Ectodermal cell (in vitro differentiated cells): ENCODE results near the gene CYP2W1.

Source experiments
- H3K27ac ChIP-seq: 2 replicates; pipeline ENCODE4 v1.7.0; 2013; ENCODE audit warnings: mild to moderate bottlenecking, low read depth, low read length; ENCODE audit not compliant: insufficient read depth, poor library complexity, severe bottlenecking
- H3K27me3 ChIP-seq: 2 replicates; pipeline ENCODE4 v1.7.0; 2013; ENCODE audit warnings: mild to moderate bottlenecking, low read length; ENCODE audit not compliant: insufficient read depth, control insufficient read depth, poor library complexity, severe bottlenecking
- H3K36me3 ChIP-seq: one replicate; pipeline ENCODE4 v1.7.0; 2013; ENCODE audit warnings: low read length; ENCODE audit not compliant: control insufficient read depth, insufficient read depth
- H3K4me1 ChIP-seq: one replicate; pipeline ENCODE4 v1.7.0; 2013; ENCODE audit warnings: low read length; ENCODE audit not compliant: control insufficient read depth, insufficient read depth
- H3K4me3 ChIP-seq: 2 replicates; pipeline ENCODE4 v1.7.0; 2013; ENCODE audit warnings: low read depth, low read length, control low read depth; ENCODE audit not compliant: insufficient read depth
- H3K9me3 ChIP-seq: 2 replicates; pipeline ENCODE4 v1.7.0; 2013; ENCODE audit warnings: mild to moderate bottlenecking, low read length, moderate library complexity; ENCODE audit not compliant: control insufficient read depth
- WGBS, 2 experiments: methylation state at CpG; one replicate each; pipeline ENCODE4 v1.1.7; 2013; ENCODE audit warnings: missing lambda C conversion rate in 2 of 2; 5-methylcytosine and 5-hydroxymethylcytosine counted together

CYP2W1 gene

GRCh38 chr7:968205-969105 is 14.5 kb upstream of the CYP2W1 start:
- Histone ChIP-seq H3K36me3 (peaks cover 25% of the 10 kb centered on the region), H3K9me3 (no peaks in the 10 kb centered on the region), H3K4me1 (no peaks in the 10 kb centered on the region), H3K4me3 (no peak overlapping the region), H3K27me3 (no peaks in the 10 kb centered on the region), H3K27ac (no peak overlapping the region)
- 97% methylated on average over 24 of the region's 24 CpGs for WGBS, 2 experiments

- Histone ChIP-seq H3K36me3 (peaks cover 25% of the 10 kb centered on the region), H3K27me3 (no peaks in the 10 kb centered on the region), H3K4me1 (no peaks in the 10 kb centered on the region), H3K27ac (no peak overlapping the region), H3K4me3 (no peak overlapping the region), H3K9me3 (no peaks in the 10 kb centered on the region)
- 96% methylated on average over 11 of the region's 11 CpGs for WGBS, 2 experiments
These were observed 13.6 kb upstream of the CYP2W1 start for GRCh38 chr7:969403-969802.

- Histone ChIP-seq H3K4me1 (no peaks in the 10 kb centered on the region), H3K27ac (no peak overlapping the region), H3K4me3 (no peak overlapping the region), H3K9me3 (no peaks in the 10 kb centered on the region), H3K36me3 (peaks cover 25% of the 10 kb centered on the region), H3K27me3 (no peaks in the 10 kb centered on the region)
- WGBS, 2 experiments, result 95 to 96% methylated on average over 6 of the region's 6 CpGs
These were observed 12.2 kb upstream of the CYP2W1 start for GRCh38 chr7:970744-971143.

GRCh38 chr7:972110-972509 is 10.9 kb upstream of the CYP2W1 start:
- Histone ChIP-seq H3K4me1 (peaks cover 1% of the 10 kb centered on the region), H3K9me3 (no peaks in the 10 kb centered on the region), H3K27me3 (no peaks in the 10 kb centered on the region), H3K4me3 (no peak overlapping the region), H3K36me3 (peaks cover 25% of the 10 kb centered on the region), H3K27ac (no peak overlapping the region)
- 96 to 97% methylated on average over 12 of the region's 12 CpGs for WGBS, 2 experiments

- H3K27ac ChIP-seq, result no peak overlapping the region
- H3K4me1 ChIP-seq, result peaks cover 8% of the 10 kb centered on the region
- WGBS, 2 experiments, result 96 to 97% methylated on average over 10 of the region's 10 CpGs
- no peak overlapping the region for H3K4me3 ChIP-seq
- H3K27me3 ChIP-seq, result no peaks in the 10 kb centered on the region
- no peaks in the 10 kb centered on the region for H3K9me3 ChIP-seq
- peaks cover 25% of the 10 kb centered on the region for H3K36me3 ChIP-seq
These were observed 10.2 kb upstream of the CYP2W1 start for GRCh38 chr7:972676-973309.

- 94 to 95% methylated on average over 9 of the region's 9 CpGs for WGBS, 2 experiments
These were observed 9.7 kb upstream of the CYP2W1 start for GRCh38 chr7:973312-973711.

GRCh38 chr7:974172-974571 is 8.8 kb upstream of the CYP2W1 start:
- Histone ChIP-seq H3K27ac (no peak overlapping the region), H3K4me1 (peaks cover 13% of the 10 kb centered on the region)
- WGBS, 2 experiments, result 70 to 74% methylated on average over 7 of the region's 7 CpGs

More at GRCh38 chr7:973312-973711, 9.7 kb upstream of the CYP2W1 start:
- Histone ChIP-seq H3K27ac (no peak overlapping the region), H3K27me3 (no peaks in the 10 kb centered on the region), H3K4me3 (no peak overlapping the region), H3K4me1 (peaks cover 13% of the 10 kb centered on the region), H3K9me3 (no peaks in the 10 kb centered on the region), H3K36me3 (peaks cover 20% of the 10 kb centered on the region)

GRCh38 chr7:974820-975681 is 7.9 kb upstream of the CYP2W1 start, which contains the start of gene COX19:
COX19 (minus strand) TSS chr7:975549; CDS start chr7:975509, 40 bp downstream.
- Histone ChIP-seq H3K4me3 (peak within 1 kb of the TSS; percentile 99), H3K27me3 (no peaks in the 10 kb centered on the region), H3K9me3 (no peaks in the 10 kb centered on the region), H3K36me3 (peaks cover 9% of the 10 kb centered on the region), H3K27ac (peak within 1 kb of the TSS; percentile 76), H3K4me1 (peaks cover 13% of the 10 kb centered on the region)
- 0 to 1% methylated on average over 78 of the region's 78 CpGs for WGBS, 2 experiments

More at GRCh38 chr7:974172-974571, 8.8 kb upstream of the CYP2W1 start:
- Histone ChIP-seq H3K9me3 (no peaks in the 10 kb centered on the region), H3K36me3 (peaks cover 15% of the 10 kb centered on the region), H3K27me3 (no peaks in the 10 kb centered on the region), H3K4me3 (peak overlapping the region; percentile 99)

- peaks cover 9% of the 10 kb centered on the region for H3K36me3 ChIP-seq
- no peaks in the 10 kb centered on the region for H3K9me3 ChIP-seq
- 61% methylated on average over 28 of the region's 28 CpGs for whole genome bisulfite sequencing, 2 experiments
- no peaks in the 10 kb centered on the region for H3K27me3 ChIP-seq
- peaks cover 13% of the 10 kb centered on the region for H3K4me1 ChIP-seq
- H3K27ac ChIP-seq, result no peak overlapping the region
- H3K4me3 ChIP-seq, result peak overlapping the region; percentile 99
These were observed 7.1 kb upstream of the CYP2W1 start for GRCh38 chr7:975702-976473.
